ENCODE data around the gene FOXO3. TPM values are rescaled to one million over a fixed set of nuclear protein-coding genes. Genes with fewer than 3 reads are reported as not detected.

FOXO3 gene
- total RNA-seq, 3 donors from 2014 or later: 107 to 181 (median 155) TPM

- H3K4me3 ChIP-seq: peak overlapping the region in 1 of 3 donors; percentile 13
- no peak for DNase-seq (ENCODE audit: low spot score in 2 of 2)
- H3K27ac ChIP-seq: peak overlapping the region in 1 of 2 donors; percentile 28
- no peaks in the 10 kb centered on the region for H3K36me3 ChIP-seq
- H3K27me3 ChIP-seq: no peaks in the 10 kb centered on the region
- intact Hi-C loops (cut with DNase I; ENCODE audit: low total_unique reads): no loop called here
- no peaks in the 10 kb centered on the region for H3K9me3 ChIP-seq
- H3K4me1 ChIP-seq: peaks cover 0 to 29% of the 10 kb centered on the region in 2 donors
- TF ChIP-seq CTCF (IDR thresholded peaks at IDR 0.05) (no peak), POLR2A (IDR thresholded peaks at IDR 0.05) (no peak), POLR2AphosphoS5 (IDR thresholded peaks at IDR 0.05) (no peak)
These were observed 8.0 kb downstream of the FOXO3 start for GRCh38 chr6:108568551-108569305.

DNA sequence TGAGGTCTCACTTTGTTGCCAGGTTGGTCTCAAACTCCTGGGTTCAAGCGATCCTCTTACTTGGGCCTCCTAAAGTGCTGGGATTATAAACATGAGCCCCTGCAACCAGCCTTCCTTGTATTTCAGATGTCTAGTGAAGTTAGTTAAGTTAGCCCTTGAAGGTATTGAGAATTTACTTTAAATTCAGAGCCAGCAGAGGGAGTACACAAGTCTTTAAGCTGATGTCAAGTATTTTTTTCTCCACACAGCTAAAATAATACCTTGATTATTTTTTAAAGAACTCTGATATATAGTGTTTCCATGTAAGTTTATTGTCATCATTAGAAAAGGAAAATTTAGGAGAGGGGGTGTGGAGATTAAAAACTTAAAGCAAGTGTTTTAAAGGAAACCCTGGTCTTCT lies 9.8 kb downstream of the FOXO3 start:
- H3K4me1 ChIP-seq: peaks cover 0 to 29% of the 10 kb centered on the region in 2 donors
- TF ChIP-seq CTCF (IDR thresholded peaks at IDR 0.05) (no peak), POLR2A (IDR thresholded peaks at IDR 0.05) (no peak), POLR2AphosphoS5 (IDR thresholded peaks at IDR 0.05) (no peak)
- H3K9me3 ChIP-seq: no peaks in the 10 kb centered on the region
- H3K27ac ChIP-seq: no peak overlapping the region
- intact Hi-C loops (cut with DNase I; ENCODE audit: low total_unique reads): no loop called here
- H3K36me3 ChIP-seq: no peaks in the 10 kb centered on the region
- no peak for DNase-seq (ENCODE audit: low spot score in 2 of 2)
- H3K4me3 ChIP-seq: no peak overlapping the region
- no peaks in the 10 kb centered on the region for H3K27me3 ChIP-seq

DNA sequence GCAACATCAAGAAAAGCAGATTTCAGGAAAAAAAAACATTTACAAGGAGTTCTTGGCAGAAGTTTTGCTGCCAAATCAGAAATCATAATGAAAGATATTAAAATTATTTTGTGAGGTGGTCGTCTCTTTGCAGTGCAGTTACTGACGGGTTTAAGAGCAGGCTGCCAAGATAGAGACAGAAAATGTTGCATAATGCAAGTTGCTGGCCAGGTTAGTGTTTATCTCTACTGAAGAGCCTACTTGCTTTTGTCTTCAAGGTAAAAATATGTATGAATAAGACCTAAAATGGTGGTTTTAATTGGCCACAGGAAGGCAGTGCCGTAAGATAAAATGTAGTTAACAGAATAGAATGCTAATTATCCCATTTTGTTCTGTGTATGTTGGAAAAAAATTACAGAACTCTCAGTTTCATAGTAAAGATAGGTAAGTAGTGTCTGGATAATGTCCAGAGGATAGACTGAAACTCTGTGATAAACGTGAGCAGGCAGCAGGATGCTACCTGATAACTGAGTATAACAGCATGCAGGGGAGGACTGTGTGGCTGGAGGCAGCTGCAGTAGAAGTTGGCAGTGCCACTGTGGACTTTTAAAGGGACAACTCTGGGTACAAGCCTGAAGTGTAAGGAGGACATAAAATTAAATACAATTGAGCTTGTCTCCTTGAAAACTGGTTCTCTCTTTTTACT lies 13.9 kb downstream of the FOXO3 start:
- H3K27me3 ChIP-seq: no peaks in the 10 kb centered on the region
- peak overlapping the region in 1 of 3 donors; percentile 26 for H3K4me3 ChIP-seq

GRCh38 chr6:108575905-108576494 lies 15.3 kb downstream of the FOXO3 start:
- Histone ChIP-seq H3K27me3 (no peaks in the 10 kb centered on the region), H3K4me3 (no peak overlapping the region), H3K36me3 (no peaks in the 10 kb centered on the region), H3K9me3 (no peaks in the 10 kb centered on the region), H3K4me1 (peaks cover 0 to 22% of the 10 kb centered on the region in 2 donors), H3K27ac (peak overlapping the region; percentile 30 to 79)
- TF ChIP-seq POLR2AphosphoS5 (IDR thresholded peaks at IDR 0.05) (no peak), POLR2A (IDR thresholded peaks at IDR 0.05) (no peak), CTCF (IDR thresholded peaks at IDR 0.05) (no peak)
- no peak for DNase-seq (ENCODE audit: low spot score in 2 of 2)
- intact Hi-C loops (cut with DNase I; ENCODE audit: low total_unique reads): loop anchor here (2.0 kb wide), 1 partner anchor 33 kb away; no protein-coding TSS in a partner anchor

More for the DNA sequence above, 13.9 kb downstream of the FOXO3 start:
- Histone ChIP-seq H3K4me1 (peaks cover 0 to 14% of the 10 kb centered on the region in 2 donors), H3K36me3 (no peaks in the 10 kb centered on the region), H3K27ac (peak overlapping the region; percentile 41 to 48), H3K9me3 (no peaks in the 10 kb centered on the region)
- intact Hi-C loops (cut with DNase I; ENCODE audit: low total_unique reads): no loop called here
- DNase-seq (ENCODE audit: low spot score in 2 of 2): no peak
- no peak for TF ChIP-seq POLR2A (IDR thresholded peaks at IDR 0.05)
- TF ChIP-seq POLR2AphosphoS5 (IDR thresholded peaks at IDR 0.05): no peak
- no peak for TF ChIP-seq CTCF (IDR thresholded peaks at IDR 0.05)

Measured in breast epithelium (tissue), 4 donors.